B cell (primary cell): ENCODE measurements around the gene GSE1.

Source experiments
- CTCF ChIP-seq: fragments of 200-600 bp; IDR thresholded peaks from one replicate; pipeline ENCODE4 v1.8.0; 2022; ENCODE audit warnings: antibody characterized with exemption, mild to moderate bottlenecking
- EZH2 ChIP-seq: IDR thresholded peaks from 2 replicates; pipeline ENCODE4 v1.6.1; 2012; ENCODE audit warnings: borderline replicate concordance, low read depth, mild to moderate bottlenecking, moderate library complexity, low read length; ENCODE audit not compliant: insufficient read depth, poor library complexity, severe bottlenecking

- TF ChIP-seq CTCF (no peak), EZH2 (no peak)
Observed at GRCh38 chr16:85633888-85634287, 20.8 kb downstream of the GSE1 start.
